CD14-positive monocyte (primary cell): Measurements from ENCODE around the gene ERO1B. TPM values are rescaled to one million over a fixed set of nuclear protein-coding genes. Genes with fewer than 3 reads are reported as not detected.

Source experiments
- DNase-seq, 3 donors: peaks; one replicate each; pipeline ENCODE4 v3.0.0-alpha.2; 2011 to 2022
- H2AFZ ChIP-seq: 2 replicates; pipeline ENCODE4 v1.6.0; 2012; ENCODE audit warnings: mild to moderate bottlenecking, low read depth, low read length, inconsistent platforms; ENCODE audit not compliant: insufficient read depth, poor library complexity, severe bottlenecking
- H3K27ac ChIP-seq, 2 donors: 1 replicate in 1 of 2; 2 replicates in 1 of 2; pipeline ENCODE4 v1.5.1; 2012 to 2013; ENCODE audit warnings: low read length in 2 of 2, control low read depth in 1 of 2, inconsistent platforms in 1 of 2, low read depth in 1 of 2, mild to moderate bottlenecking in 1 of 2
- H3K27me3 ChIP-seq, 2 donors: one replicate each; pipeline versions ENCODE4 v1.6.0 to v1.6.1; 2011 to 2013; ENCODE audit warnings: low read length in 2 of 2; ENCODE audit not compliant: control insufficient read depth in 2 of 2, insufficient read depth in 2 of 2
- H3K36me3 ChIP-seq, 2 donors: replicated peaks in 1 of 2; 1 replicate in 1 of 2; 2 replicates in 1 of 2; pipeline versions ENCODE4 v1.5.1 to v1.6.1; 2012 to 2013; ENCODE audit warnings: low read length in 2 of 2, control low read depth in 1 of 2, inconsistent platforms in 1 of 2, mild to moderate bottlenecking in 1 of 2; ENCODE audit not compliant: insufficient read depth in 2 of 2, control insufficient read depth in 1 of 2
- H3K4me1 ChIP-seq, 2 donors: 1 replicate in 1 of 2; 2 replicates in 1 of 2; pipeline versions ENCODE4 v1.5.1 to v1.6.1; 2012 to 2013; ENCODE audit warnings: low read length in 2 of 2, control low read depth in 1 of 2, inconsistent platforms in 1 of 2, mild to moderate bottlenecking in 1 of 2, moderate library complexity in 1 of 2; ENCODE audit not compliant: insufficient read depth in 2 of 2, control insufficient read depth in 1 of 2
- H3K4me2 ChIP-seq: replicated peaks from 2 replicates; pipeline ENCODE3; 2012; ENCODE audit warnings: low read length, moderate library complexity, mild to moderate bottlenecking; ENCODE audit not compliant: poor library complexity, severe bottlenecking; ENCODE audit errors: extremely low read depth
- H3K4me3 ChIP-seq, 3 experiments: fragments of 200-600 bp in 1 of 3; sonication (generic) in 1 of 3; replicated peaks in 1 of 3; 1 replicate in 2 of 3; 2 replicates in 1 of 3; pipeline ENCODE4 v1.5.1; 2011 to 2013; ENCODE audit warnings: low read length in 3 of 3, mild to moderate bottlenecking in 3 of 3, control low read depth in 2 of 3, low read depth in 2 of 3, inconsistent platforms in 1 of 3, moderate library complexity in 1 of 3
- H3K79me2 ChIP-seq: 2 replicates; pipeline ENCODE4 v1.6.0; 2012; ENCODE audit warnings: mild to moderate bottlenecking, control low read depth, inconsistent platforms, low read length, moderate library complexity; ENCODE audit not compliant: insufficient read depth
- H3K9ac ChIP-seq: 2 replicates; pipeline ENCODE4 v1.6.0; 2017; ENCODE audit warnings: low read length, mild to moderate bottlenecking; ENCODE audit not compliant: insufficient read depth, poor library complexity, severe bottlenecking
- H3K9me3 ChIP-seq, 2 donors: replicated peaks in 1 of 2; 1 replicate in 1 of 2; 2 replicates in 1 of 2; pipeline versions ENCODE4 v1.5.1 to v1.6.1; 2012 to 2013; ENCODE audit warnings: low read length in 2 of 2, control low read depth in 1 of 2; ENCODE audit not compliant: control insufficient read depth in 1 of 2, insufficient read depth in 1 of 2
- H4K20me1 ChIP-seq: 2 replicates; pipeline ENCODE4 v1.6.0; 2012; ENCODE audit warnings: mild to moderate bottlenecking, low read length, control low read depth, moderate library complexity; ENCODE audit not compliant: insufficient read depth
- H3K27ac Mint-ChIP-seq, 7 donors: one replicate each; pipeline ENCODE4 v1.8.0; 2020; ENCODE audit warnings: mild to moderate bottlenecking in 7 of 7, mixed read lengths in 7 of 7, moderate library complexity in 6 of 7, inconsistent platforms in 2 of 7
- H3K27me3 Mint-ChIP-seq, 3 donors: one replicate each; pipeline ENCODE4 v1.8.0; 2021 to 2022; ENCODE audit warnings: low read depth in 3 of 3, mild to moderate bottlenecking in 3 of 3, mixed read lengths in 3 of 3, moderate library complexity in 3 of 3, inconsistent platforms in 1 of 3
- H3K36me3 Mint-ChIP-seq, 2 donors: one replicate each; pipeline ENCODE4 v1.8.0; 2020; ENCODE audit warnings: mixed read lengths in 2 of 2, inconsistent platforms in 1 of 2, mild to moderate bottlenecking in 1 of 2
- H3K4me1 Mint-ChIP-seq: one replicate; pipeline ENCODE4 v1.8.0; 2020; ENCODE audit warnings: mild to moderate bottlenecking, mixed read lengths
- H3K4me3 Mint-ChIP-seq, 2 donors: one replicate each; pipeline ENCODE4 v1.8.0; 2020; ENCODE audit warnings: mild to moderate bottlenecking in 2 of 2, mixed read lengths in 2 of 2, moderate library complexity in 1 of 2
- H3K9me3 Mint-ChIP-seq, 7 donors: one replicate each; pipeline ENCODE4 v1.8.0; 2020 to 2022; ENCODE audit warnings: mixed read lengths in 7 of 7, mild to moderate bottlenecking in 6 of 7, moderate library complexity in 6 of 7, inconsistent platforms in 2 of 7
- WGBS: methylation state at CpG from one replicate; pipeline ENCODE4 v1.1.5; 2013; ENCODE audit warnings: missing lambda C conversion rate; ENCODE audit not compliant: insufficient coverage; 5-methylcytosine and 5-hydroxymethylcytosine counted together
- intact Hi-C, 2 donors: fragments of 100-400 bp; cut with micrococcal nuclease; formaldehyde crosslinking; loops; one replicate each; pipeline versions ENCODE4 v1.15.0 to v1.15.1; 2023
- polyA plus RNA-seq, 3 donors: library from polyadenylated mRNA; depleted of rRNA in 1 of 3; unstranded in 2 of 3; stranded (reverse) in 1 of 3; fragments of 300-500 nt in 2 of 3; fragments of >200 nt in 1 of 3; fragmentation: Illumina TruSeq in 2 of 3; gene quantifications; 1 replicate in 2 of 3; 2 replicates in 1 of 3; pipeline ENCODE4 v1.2.3, GENCODE V29; 2012 to 2021
- TF ChIP-seq, protein P1 (sequence below): fragments of 200-600 bp; IDR thresholded peaks from one replicate; pipeline ENCODE4 v1.8.0; 2022; ENCODE audit warnings: antibody characterized with exemption, mild to moderate bottlenecking

The ERO1B gene
- polyA plus RNA-seq, 3 donors: 2.7 to 4.2 (median 3.2) TPM

DNA sequence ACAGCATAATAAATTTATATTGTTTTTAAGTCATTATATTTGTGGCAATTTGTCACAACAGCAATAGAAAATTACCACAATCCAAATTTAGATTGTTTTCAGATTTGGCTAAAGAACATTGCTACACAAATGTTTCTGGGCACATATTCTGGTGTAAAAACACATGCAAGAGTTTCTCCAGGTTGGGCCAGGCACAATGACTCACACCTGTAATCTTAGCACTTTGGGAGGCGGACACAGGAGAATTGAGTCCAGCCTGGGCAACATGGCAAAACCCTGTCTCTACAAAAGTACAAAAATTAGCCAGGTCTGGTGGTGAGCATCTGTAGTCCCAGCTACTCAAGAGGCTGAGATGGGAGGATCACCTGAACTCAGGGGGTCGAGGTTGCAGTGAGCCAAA is 8.4 kb downstream of the ERO1B start:
- Histone ChIP-seq H3K79me2 (peaks cover 30% of the 10 kb centered on the region), H3K4me3 (no peak overlapping the region), H3K27ac (no peak overlapping the region), H3K9me3 (peaks cover 0 to 4% of the 10 kb centered on the region in 2 donors), H3K4me2 (no peak overlapping the region), H3K4me1 (no peaks in the 10 kb centered on the region), H2AFZ (no peak overlapping the region), H3K36me3 (peaks cover under 1 to 2% of the 10 kb centered on the region in 2 donors), H4K20me1 (peaks cover 13% of the 10 kb centered on the region), H3K27me3 (no peaks in the 10 kb centered on the region), H3K9ac (no peak overlapping the region)
- no peak overlapping the region for H3K27ac Mint-ChIP-seq
- H3K9me3 Mint-ChIP-seq: peaks cover 0 to 7% (median 4%) of the 10 kb centered on the region in 7 donors
- peaks cover 2% of the 10 kb centered on the region for H3K4me1 Mint-ChIP-seq
- no peak for DNase-seq
- no CpG with 5 or more reads among the region's 2 CpGs for WGBS
- no peak overlapping the region for H3K4me3 Mint-ChIP-seq
- H3K36me3 Mint-ChIP-seq: peaks cover 6 to 7% of the 10 kb centered on the region in 2 donors
- intact Hi-C loops: no loop called here
- TF ChIP-seq, protein P1, sequence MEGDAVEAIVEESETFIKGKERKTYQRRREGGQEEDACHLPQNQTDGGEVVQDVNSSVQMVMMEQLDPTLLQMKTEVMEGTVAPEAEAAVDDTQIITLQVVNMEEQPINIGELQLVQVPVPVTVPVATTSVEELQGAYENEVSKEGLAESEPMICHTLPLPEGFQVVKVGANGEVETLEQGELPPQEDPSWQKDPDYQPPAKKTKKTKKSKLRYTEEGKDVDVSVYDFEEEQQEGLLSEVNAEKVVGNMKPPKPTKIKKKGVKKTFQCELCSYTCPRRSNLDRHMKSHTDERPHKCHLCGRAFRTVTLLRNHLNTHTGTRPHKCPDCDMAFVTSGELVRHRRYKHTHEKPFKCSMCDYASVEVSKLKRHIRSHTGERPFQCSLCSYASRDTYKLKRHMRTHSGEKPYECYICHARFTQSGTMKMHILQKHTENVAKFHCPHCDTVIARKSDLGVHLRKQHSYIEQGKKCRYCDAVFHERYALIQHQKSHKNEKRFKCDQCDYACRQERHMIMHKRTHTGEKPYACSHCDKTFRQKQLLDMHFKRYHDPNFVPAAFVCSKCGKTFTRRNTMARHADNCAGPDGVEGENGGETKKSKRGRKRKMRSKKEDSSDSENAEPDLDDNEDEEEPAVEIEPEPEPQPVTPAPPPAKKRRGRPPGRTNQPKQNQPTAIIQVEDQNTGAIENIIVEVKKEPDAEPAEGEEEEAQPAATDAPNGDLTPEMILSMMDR: no peak
- no peaks in the 10 kb centered on the region for H3K27me3 Mint-ChIP-seq

DNA sequence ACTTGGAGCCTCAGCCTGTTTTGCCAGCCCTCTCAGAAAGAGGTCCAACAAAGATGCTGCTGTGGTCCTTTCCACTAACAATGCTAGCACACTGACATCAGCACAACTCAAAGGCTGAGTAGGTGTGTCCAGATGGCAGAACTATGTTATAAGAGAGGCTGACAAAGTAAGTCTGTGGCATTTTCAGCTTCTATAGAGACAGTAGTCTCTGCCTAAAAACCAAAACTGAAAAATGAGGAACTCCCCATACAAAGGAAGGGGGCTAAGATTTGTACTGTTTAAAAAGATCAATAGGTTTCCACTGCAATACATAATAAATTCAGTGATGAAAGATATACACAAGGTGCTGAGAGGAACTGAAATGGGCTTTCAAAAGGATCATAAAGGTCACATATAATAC is 12.3 kb downstream of the ERO1B start:
- no peak for DNase-seq
- H3K9me3 ChIP-seq: no peaks in the 10 kb centered on the region
- no peaks in the 10 kb centered on the region for H3K4me1 Mint-ChIP-seq
- no peak overlapping the region for H3K4me3 Mint-ChIP-seq
- peaks cover 14 to 21% of the 10 kb centered on the region in 2 donors for H3K36me3 ChIP-seq
- no peak overlapping the region for H3K27ac ChIP-seq
- no peaks in the 10 kb centered on the region for H3K9me3 Mint-ChIP-seq
- peaks cover 6% of the 10 kb centered on the region for H4K20me1 ChIP-seq
- no peaks in the 10 kb centered on the region for H3K27me3 Mint-ChIP-seq
- peaks cover 9% of the 10 kb centered on the region for H3K79me2 ChIP-seq
- no peaks in the 10 kb centered on the region for H3K27me3 ChIP-seq
- TF ChIP-seq, protein P1: no peak
- H3K4me2 ChIP-seq: no peak overlapping the region
- H3K27ac Mint-ChIP-seq: peak overlapping the region in 1 of 7 donors; percentile 20
- intact Hi-C loops: no loop called here
- H3K36me3 Mint-ChIP-seq: peaks cover 17 to 26% of the 10 kb centered on the region in 2 donors
- H3K9ac ChIP-seq: no peak overlapping the region
- H2AFZ ChIP-seq: no peak overlapping the region
- no peak overlapping the region for H3K4me3 ChIP-seq
- H3K4me1 ChIP-seq: no peaks in the 10 kb centered on the region
